ENCODE data around the gene NIT2.

- TF ChIP-seq GATA2 (IDR thresholded peaks at IDR 0.05; ENCODE audit: low read depth, low read length) (no peak), GATA3 (IDR thresholded peaks at IDR 0.05; ENCODE audit: low read depth, low read length) (no peak)
Observed at GRCh38 chr3:100404250-100404548, 69.6 kb downstream of the NIT2 start.
